Upper lobe of left lung (tissue), 6 donors: ENCODE results near the gene ABR. TPM values are rescaled to one million over a fixed set of nuclear protein-coding genes. Genes with fewer than 3 reads are reported as not detected.
"Not testable (repeated sequence)": the region's sequence is repeated elsewhere in the genome, so short reads cannot be mapped to it uniquely, and the experiment has no call there.

Source experiments
- ATAC-seq, 2 donors: fragments of 200-7000 bp; cut with Tn5 transposase; one replicate each; pipeline ENCODE4 v1.9.1; 2022; ENCODE audit warnings: mild to moderate bottlenecking in 2 of 2, moderate library complexity in 2 of 2; ENCODE audit not compliant: low FRiP score in 2 of 2
- DNase-seq, 2 donors: peaks; one replicate each; pipeline ENCODE4 v3.0.0-alpha.2; 2019 to 2020
- H3K27ac ChIP-seq, 4 donors: fragments of 200-600 bp; sonication (generic); one replicate each; pipeline ENCODE4 v1.5.1; 2016 to 2019
- H3K27me3 ChIP-seq, 4 donors: fragments of 200-600 bp; sonication (generic); one replicate each; pipeline ENCODE4 v1.5.1; 2017 to 2019
- H3K36me3 ChIP-seq, 4 donors: fragments of 200-600 bp; sonication (generic); one replicate each; pipeline ENCODE4 v1.5.1; 2016 to 2019
- H3K4me1 ChIP-seq, 4 donors: fragments of 200-600 bp; sonication (generic); one replicate each; pipeline ENCODE4 v1.5.1; 2018 to 2019
- H3K4me3 ChIP-seq, 4 donors: fragments of 200-600 bp; sonication (generic); one replicate each; pipeline ENCODE4 v1.5.1; 2017 to 2019; ENCODE audit warnings: mild to moderate bottlenecking in 2 of 4, moderate library complexity in 1 of 4
- H3K9me3 ChIP-seq, 4 donors: fragments of 200-600 bp; sonication (generic); one replicate each; pipeline ENCODE4 v1.5.1; 2018 to 2019
- EP300 ChIP-seq, 4 donors: sonication (generic); formaldehyde crosslinking; IDR thresholded peaks; one replicate each; pipeline ENCODE4 v1.5.1; 2017; ENCODE audit warnings: antibody characterized with exemption in 4 of 4, control low read depth in 2 of 4
- POLR2A ChIP-seq, 4 donors: fragments of 450-650 bp; IDR thresholded peaks; one replicate each; pipeline ENCODE4 v1.5.1; 2016 to 2017; ENCODE audit warnings: antibody characterized with exemption in 4 of 4, mild to moderate bottlenecking in 2 of 4
- POLR2AphosphoS5 ChIP-seq, 2 donors: sonication (generic); formaldehyde crosslinking; IDR thresholded peaks; one replicate each; pipeline ENCODE4 v1.5.1; 2017; ENCODE audit warnings: antibody characterized with exemption in 2 of 2
- WGBS, 2 donors: methylation state at CpG; one replicate each; pipeline ENCODE4 v1.1.5; 2017 to 2018; 5-methylcytosine and 5-hydroxymethylcytosine counted together
- total RNA-seq, 6 donors: library from RNA; depleted of rRNA in 4 of 6; stranded (reverse); fragments of >200 nt in 4 of 6; gene quantifications; one replicate each; pipeline versions ENCODE4 v1.1.0 to v1.2.1, GENCODE V29; 2016 to 2021
- TF ChIP-seq, protein P1 (sequence below), 6 experiments: fragments of 450-650 bp in 4 of 6; fragments of 200-600 bp in 2 of 6; sonication (generic) in 2 of 6; IDR thresholded peaks; one replicate each; pipeline ENCODE4 v1.5.1; 2016 to 2019; ENCODE audit warnings: antibody characterized with exemption in 6 of 6
- donor health status: DM: no; HTN: no; CAD: no; lungs with moderate emphysema.
- donor health status: DM: no; HTN: yes; CAD: no; lungs with severe emphysema.

Gene ABR
- total RNA-seq, 6 donors from 2014 or later, result 117 to 645 (median 206) TPM

DNA sequence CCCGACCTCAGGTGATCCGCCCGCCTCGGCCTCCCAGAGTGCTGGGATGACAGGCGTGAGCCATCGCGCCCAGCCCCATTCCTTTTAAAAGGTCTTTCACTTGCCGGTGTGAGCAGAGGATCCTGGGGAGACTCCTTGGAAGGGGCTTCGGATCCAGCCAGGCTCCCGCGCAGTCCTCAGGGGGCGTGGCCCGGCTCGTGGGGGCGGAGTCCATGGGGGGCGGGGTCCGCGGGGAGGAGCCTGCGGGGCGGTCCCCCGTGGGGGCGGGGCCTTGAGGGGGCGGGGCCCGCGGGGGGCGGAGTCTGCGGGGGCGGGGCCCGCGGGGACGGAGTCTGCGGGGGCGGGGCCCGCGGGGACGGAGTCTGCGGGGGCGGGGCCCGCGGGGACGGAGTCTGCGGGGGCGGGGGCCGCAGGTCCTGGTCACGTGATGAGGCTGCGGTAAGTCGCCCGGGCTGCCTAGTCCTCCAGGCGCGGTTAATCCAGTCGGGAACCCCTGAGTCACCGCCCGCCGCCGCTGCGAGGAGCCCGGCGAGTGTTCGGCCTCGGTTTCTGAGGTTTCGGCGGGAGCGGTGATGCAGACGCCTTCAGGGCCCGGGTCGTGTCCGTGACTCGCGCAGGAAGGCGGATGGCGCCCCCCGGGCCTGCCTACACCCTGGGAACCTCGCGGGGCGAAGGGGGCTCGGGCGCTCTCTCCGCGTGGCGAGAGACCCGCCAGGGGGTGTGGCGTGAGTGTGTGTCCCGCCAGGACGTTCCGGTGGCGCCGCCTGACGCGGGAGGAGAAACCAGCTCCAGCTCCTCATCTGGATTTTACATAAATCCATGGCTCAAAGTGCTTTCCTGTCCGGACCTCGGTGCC lies 23.6 kb upstream of the ABR start:
- Histone ChIP-seq H3K4me3 (peak overlapping the region; percentile 43 to 71 (median 58)), H3K36me3 (no peaks in the 10 kb centered on the region), H3K27ac (peak overlapping the region; percentile 70 to 83 (median 76)), H3K9me3 (no peaks in the 10 kb centered on the region), H3K4me1 (peaks cover 10 to 31% (median 26%) of the 10 kb centered on the region in 4 donors), H3K27me3 (no peaks in the 10 kb centered on the region)
- peak; percentile 86 to 93 for DNase-seq
- WGBS, 2 donors, result 63% methylated on average over 12 of the region's 91 CpGs; no CpG with 5 or more reads in 1 of the 2 donors
- TF ChIP-seq POLR2A (IDR thresholded peaks at IDR 0.05) (peak in 1 of 4 donors; percentile 38), POLR2AphosphoS5 (IDR thresholded peaks at IDR 0.05) (no peak), EP300 (IDR thresholded peaks at IDR 0.05) (no peak)
- TF ChIP-seq, protein P1, sequence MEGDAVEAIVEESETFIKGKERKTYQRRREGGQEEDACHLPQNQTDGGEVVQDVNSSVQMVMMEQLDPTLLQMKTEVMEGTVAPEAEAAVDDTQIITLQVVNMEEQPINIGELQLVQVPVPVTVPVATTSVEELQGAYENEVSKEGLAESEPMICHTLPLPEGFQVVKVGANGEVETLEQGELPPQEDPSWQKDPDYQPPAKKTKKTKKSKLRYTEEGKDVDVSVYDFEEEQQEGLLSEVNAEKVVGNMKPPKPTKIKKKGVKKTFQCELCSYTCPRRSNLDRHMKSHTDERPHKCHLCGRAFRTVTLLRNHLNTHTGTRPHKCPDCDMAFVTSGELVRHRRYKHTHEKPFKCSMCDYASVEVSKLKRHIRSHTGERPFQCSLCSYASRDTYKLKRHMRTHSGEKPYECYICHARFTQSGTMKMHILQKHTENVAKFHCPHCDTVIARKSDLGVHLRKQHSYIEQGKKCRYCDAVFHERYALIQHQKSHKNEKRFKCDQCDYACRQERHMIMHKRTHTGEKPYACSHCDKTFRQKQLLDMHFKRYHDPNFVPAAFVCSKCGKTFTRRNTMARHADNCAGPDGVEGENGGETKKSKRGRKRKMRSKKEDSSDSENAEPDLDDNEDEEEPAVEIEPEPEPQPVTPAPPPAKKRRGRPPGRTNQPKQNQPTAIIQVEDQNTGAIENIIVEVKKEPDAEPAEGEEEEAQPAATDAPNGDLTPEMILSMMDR (IDR thresholded peaks at IDR 0.05), result peak in 3 of 6 experiments; percentile 8 to 37 (median 17)
- peak; percentile 85 to 90 for ATAC-seq

DNA sequence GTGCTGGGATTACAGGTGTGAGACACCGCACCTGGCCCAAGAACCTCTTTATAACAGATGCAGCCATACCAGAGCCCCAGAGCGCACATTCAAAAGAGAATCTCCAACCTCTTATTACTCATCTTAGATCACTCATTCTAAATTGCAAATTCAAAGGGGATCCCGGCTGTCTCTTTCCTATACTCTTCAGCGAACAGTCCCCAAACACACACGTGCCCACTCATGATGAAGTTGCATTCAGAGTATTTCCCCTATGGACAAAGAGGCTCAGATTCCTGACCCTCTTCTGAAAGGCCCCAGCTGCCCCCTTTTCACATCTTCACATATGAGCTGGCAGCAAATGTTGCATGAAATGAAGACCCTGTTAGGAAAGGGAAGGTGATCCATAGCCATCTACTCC lies 22.5 kb upstream of the ABR start:
- H3K4me1 ChIP-seq, result peaks cover 21 to 42% (median 29%) of the 10 kb centered on the region in 4 donors
- no peak overlapping the region for H3K27ac ChIP-seq
- no peaks in the 10 kb centered on the region for H3K36me3 ChIP-seq
- WGBS, 2 donors, result 91 to 93% methylated on average over 5 of the region's 5 CpGs
- TF ChIP-seq, protein P1 (IDR thresholded peaks at IDR 0.05), result no peak
- TF ChIP-seq POLR2AphosphoS5 (IDR thresholded peaks at IDR 0.05) (no peak), POLR2A (IDR thresholded peaks at IDR 0.05) (no peak), EP300 (IDR thresholded peaks at IDR 0.05) (no peak)
- H3K27me3 ChIP-seq, result no peaks in the 10 kb centered on the region
- no peak overlapping the region for H3K4me3 ChIP-seq
- DNase-seq, result no peak
- no peak for ATAC-seq
- H3K9me3 ChIP-seq, result no peaks in the 10 kb centered on the region

DNA sequence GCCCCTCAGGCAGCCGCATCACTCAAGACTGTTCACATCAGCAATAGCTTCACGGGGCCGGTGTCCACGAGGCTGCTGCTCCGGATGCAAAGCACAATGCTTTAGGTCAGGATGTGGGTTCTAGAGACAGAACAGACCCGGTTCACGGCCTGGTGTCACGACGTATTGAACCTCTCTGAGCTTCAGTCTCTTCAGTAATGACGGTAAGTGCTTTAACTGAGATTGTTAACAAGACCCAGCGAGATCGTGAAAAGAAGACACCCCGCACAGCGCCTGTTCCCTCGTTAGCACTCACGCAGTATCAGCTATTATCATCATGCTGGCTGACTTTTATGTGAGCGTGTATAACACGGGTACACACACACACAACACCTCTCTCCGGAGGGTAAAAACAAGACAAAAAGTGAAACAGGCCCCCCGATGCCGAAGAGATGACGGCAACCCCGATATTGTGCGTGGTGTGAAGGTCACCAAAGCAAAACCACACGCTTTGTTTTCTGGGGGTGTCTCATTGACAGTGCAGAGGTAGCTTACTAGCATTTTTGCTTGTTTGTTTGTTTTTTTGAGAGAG lies 21.4 kb upstream of the ABR start:
- TF ChIP-seq POLR2A (IDR thresholded peaks at IDR 0.05), result peak in 1 of 4 donors; percentile 18
- TF ChIP-seq, protein P1 (IDR thresholded peaks at IDR 0.05), result no peak
- ATAC-seq (no peak), DNase-seq (peak in 1 of 2 donors; percentile 40)
- H3K4me1 ChIP-seq, result peaks cover 25 to 47% (median 34%) of the 10 kb centered on the region in 4 donors
- H3K27ac ChIP-seq, result peak overlapping the region in 2 of 4 donors; percentile 16 to 35
- 82 to 84% methylated on average over 25 of the region's 25 CpGs for WGBS, 2 donors
- H3K4me3 ChIP-seq, result no peak overlapping the region
- no peaks in the 10 kb centered on the region for H3K27me3 ChIP-seq
- H3K9me3 ChIP-seq, result no peaks in the 10 kb centered on the region
- H3K36me3 ChIP-seq, result no peaks in the 10 kb centered on the region

DNA sequence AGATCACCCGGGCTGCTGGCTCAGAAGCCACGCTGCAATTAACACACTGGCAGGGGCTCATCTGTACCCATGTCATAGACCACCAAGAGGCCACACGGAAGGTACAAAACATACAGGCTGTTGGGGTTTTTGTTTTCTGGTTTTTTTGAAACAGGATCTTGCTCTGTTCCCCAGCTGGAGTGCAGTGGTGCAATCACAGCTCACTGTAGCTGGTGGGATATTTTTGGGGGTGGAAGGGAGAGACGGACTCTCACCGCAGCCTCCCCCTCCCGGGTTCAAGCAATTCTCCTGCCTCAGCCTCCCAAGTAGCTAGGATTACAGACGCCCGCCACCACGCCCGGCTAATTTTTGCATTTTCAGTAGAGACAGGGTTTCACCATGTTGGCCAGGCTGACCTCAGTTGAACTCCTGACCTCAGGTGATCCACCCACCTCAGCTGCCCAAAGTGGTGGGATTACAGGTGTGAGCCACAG lies 19.5 kb upstream of the ABR start:
- not testable (repeated sequence) for H3K27me3 ChIP-seq, DNase-seq, H3K9me3 ChIP-seq, ATAC-seq, H3K4me3 ChIP-seq, H3K36me3 ChIP-seq
- Histone ChIP-seq H3K27ac (peak overlapping the region; percentile 67 to 77 (median 76)), H3K4me1 (peaks cover 25 to 47% (median 34%) of the 10 kb centered on the region in 4 donors)
- WGBS, 2 donors, result 68 to 84% methylated on average over 10 of the region's 10 CpGs

DNA sequence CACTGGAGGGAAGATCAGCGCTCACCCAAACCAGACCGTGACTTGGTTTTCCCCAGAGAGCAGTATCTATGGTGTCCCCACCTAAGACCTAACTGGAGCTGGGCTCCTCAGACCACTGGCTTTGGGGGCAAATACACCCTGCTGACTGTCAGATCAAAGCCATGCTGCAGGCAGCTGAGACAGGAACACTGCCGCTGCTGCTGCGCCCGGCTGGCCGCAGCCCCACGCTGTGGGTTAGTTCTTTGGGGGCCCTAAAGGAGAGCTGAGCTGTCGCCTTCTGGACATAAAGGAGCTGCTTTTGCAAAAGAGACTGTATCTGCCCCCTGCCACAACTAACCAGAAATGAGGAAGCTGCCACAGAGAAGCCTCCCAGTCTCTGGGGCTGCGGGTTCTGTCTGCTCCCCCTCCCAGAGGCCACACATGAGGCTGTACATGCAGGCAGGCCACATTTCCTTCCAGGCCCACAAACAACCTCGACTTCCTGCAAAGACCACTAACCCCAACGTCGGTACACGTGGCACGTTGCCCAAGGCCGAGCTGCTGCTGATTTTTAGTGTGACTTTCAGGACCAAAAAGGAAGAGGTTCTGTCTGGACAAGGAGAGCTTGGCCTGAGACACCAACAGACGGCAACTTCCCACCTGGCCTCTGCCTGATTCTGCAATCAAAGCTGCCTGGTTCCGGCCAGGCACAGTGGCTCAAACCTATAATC lies 18.2 kb upstream of the ABR start:
- peak; percentile 88 to 90 for DNase-seq
- H3K4me3 ChIP-seq, result no peak overlapping the region
- TF ChIP-seq, protein P1 (IDR thresholded peaks at IDR 0.05), result no peak
- TF ChIP-seq POLR2A (IDR thresholded peaks at IDR 0.05) (peak in 1 of 4 donors; percentile 47), POLR2AphosphoS5 (IDR thresholded peaks at IDR 0.05) (peak; percentile 47 to 77), EP300 (IDR thresholded peaks at IDR 0.05) (peak in 1 of 4 donors; percentile 37)
- H3K4me1 ChIP-seq, result peaks cover 17 to 50% (median 26%) of the 10 kb centered on the region in 4 donors
- WGBS, 2 donors, result 17 to 21% methylated on average over 8 to 11 of the region's 17 CpGs
- no peaks in the 10 kb centered on the region for H3K36me3 ChIP-seq
- no peaks in the 10 kb centered on the region for H3K9me3 ChIP-seq
- peak overlapping the region; percentile 67 to 82 (median 76) for H3K27ac ChIP-seq
- peak; percentile 85 to 88 for ATAC-seq
- no peaks in the 10 kb centered on the region for H3K27me3 ChIP-seq
